NCI-H82 treated with DMSO at 0.1 percent for 48 hours (cell line): Measurements from ENCODE around the gene ARPC4.
"Not testable (repeated sequence)": the region's sequence is repeated elsewhere in the genome, so short reads cannot be mapped to it uniquely, and the experiment has no call there.

ENCODE experiments used
- DNase-seq: peaks from one replicate; lab custom pipeline; 2025; ENCODE audit not compliant: unreplicated experiment; lab: John Stamatoyannopoulos, UW

Gene ARPC4

DNA sequence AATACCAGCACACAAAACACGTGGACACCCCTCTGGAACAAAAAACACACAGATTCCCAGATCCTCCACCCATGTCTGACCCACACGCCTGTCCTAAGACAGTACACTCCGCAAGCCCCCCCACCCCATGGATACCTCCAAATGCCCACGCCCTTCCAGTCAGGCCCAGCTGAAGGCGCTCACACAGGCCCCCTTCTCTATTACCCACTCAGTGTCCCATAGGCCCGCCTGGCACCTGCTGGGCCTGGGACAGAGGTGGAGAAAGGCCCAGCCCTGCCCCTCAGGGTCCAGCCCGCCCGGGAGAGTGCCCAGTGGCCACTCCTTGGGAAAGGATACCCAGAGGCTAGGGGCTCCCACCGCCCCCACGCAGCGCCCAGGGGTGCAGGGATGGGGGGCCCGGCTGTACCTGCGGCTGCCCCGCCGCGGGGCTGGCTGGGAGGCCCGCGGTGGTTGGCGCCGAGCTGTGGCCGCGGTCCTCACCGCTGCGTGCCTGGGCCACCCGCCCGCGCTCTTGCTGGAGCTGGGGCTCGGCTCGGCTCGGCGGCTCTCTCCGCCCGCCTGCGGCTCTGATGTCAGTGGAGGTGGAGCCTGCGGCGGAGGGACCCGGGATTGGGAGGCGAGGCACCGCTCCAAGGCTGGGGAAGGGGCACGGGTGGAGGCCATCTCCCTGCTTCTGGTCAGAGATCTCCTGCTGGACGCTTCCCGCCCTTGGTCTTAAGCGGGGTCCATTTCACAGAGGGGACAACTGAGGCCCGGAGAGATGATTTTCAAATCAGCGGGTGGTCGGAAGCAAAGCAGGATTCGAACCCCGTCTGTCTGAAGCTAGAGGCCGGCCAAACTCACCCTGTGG, 23.2 kb upstream of the ARPC4 start, which contains the start of gene CAMK1:
Gene CAMK1, minus strand, starts transcription at position 522 of the 850 bp plus-strand sequence. CDS start 2,198 bp downstream, outside the sequence.
- DNase-seq: no peak

GRCh38 chr3:9770276-9770812, 22.5 kb upstream of the ARPC4 start:
- DNase-seq: no peak

DNA sequence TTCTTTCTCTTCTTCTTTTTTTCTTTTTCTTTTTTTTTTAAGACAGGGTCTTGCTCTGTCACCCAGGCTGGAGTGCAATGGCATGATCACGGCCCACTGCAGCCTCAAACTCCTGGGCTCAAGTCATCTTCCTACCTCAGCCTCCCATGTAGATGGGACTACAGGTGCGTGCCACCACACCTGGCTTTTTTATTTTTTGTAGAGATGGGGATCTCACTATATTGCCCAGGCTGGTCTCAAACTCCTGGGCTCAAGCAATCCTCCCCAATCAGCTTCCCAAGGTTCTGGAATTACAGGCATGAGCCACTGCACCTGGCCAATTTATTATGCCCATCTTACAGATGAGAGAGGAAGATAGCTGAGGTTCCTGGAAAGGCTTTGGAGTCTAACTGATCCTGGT, 21.9 kb upstream of the ARPC4 start:
- not testable (repeated sequence) for DNase-seq

- DNase-seq: no peak
These were observed 15.8 kb upstream of the ARPC4 start for GRCh38 chr3:9776896-9777693.

GRCh38 chr3:9777694-9778021, 15.2 kb upstream of the ARPC4 start:
- DNase-seq: no peak

GRCh38 chr3:9778143-9779074, 14.5 kb upstream of the ARPC4 start:
- no peak for DNase-seq

GRCh38 chr3:9779075-9779593, 13.7 kb upstream of the ARPC4 start:
- DNase-seq: no peak

- no peak for DNase-seq
These were observed 13.0 kb upstream of the ARPC4 start for GRCh38 chr3:9779721-9780457.

- no peak for DNase-seq
These were observed 12.4 kb upstream of the ARPC4 start for GRCh38 chr3:9780458-9780812.

DNA sequence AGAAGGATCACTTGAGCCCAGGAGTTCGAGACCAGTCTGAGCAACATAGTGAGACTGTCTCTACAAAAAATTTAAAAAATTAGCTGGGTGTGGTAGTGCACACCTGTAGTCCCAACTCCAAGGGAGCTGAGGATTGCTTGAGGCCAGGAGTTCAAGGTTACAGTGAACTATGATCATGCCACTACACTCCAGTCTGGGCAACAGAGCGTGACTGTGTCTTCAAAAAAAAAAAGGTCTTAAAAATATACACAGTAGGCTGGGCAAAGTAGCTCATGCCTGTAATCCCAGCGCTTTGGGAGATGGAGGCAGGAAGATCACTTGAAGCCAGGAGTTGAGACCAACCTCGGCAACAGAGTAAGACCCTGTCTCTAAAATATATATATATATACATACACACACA, 12.0 kb upstream of the ARPC4 start:
- no peak for DNase-seq

GRCh38 chr3:9781551-9781950, 11.3 kb upstream of the ARPC4 start:
- no peak for DNase-seq

GRCh38 chr3:9781978-9782603, 10.8 kb upstream of the ARPC4 start:
- DNase-seq: no peak

- DNase-seq: peak; percentile 0
These were observed 10.1 kb upstream of the ARPC4 start for GRCh38 chr3:9782770-9783169.

DNA sequence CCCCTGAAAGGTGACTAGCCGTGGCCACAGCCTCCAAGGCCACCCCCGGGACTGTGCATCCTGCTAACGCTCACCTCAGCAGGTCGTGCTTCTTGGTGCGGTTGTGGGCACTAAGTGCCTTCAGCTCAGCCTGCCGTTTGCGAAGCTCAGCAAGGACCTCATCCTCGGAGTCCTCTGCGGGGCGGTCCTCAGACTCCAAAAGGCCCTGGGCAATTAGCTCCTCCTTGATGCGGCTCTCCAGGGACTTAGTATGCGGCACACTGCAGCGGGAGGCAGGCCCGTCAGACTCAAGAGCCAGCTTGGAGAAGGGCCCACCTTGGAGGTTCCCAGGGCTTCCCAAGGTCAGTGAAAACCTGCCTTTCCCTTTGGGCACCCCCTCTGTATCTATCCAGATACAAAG, 8.9 kb upstream of the ARPC4 start:
- no peak for DNase-seq

GRCh38 chr3:9784965-9785364, 7.9 kb upstream of the ARPC4 start:
- DNase-seq: no peak

- DNase-seq: no peak
These were observed 7.3 kb upstream of the ARPC4 start for GRCh38 chr3:9785602-9786001.

DNA sequence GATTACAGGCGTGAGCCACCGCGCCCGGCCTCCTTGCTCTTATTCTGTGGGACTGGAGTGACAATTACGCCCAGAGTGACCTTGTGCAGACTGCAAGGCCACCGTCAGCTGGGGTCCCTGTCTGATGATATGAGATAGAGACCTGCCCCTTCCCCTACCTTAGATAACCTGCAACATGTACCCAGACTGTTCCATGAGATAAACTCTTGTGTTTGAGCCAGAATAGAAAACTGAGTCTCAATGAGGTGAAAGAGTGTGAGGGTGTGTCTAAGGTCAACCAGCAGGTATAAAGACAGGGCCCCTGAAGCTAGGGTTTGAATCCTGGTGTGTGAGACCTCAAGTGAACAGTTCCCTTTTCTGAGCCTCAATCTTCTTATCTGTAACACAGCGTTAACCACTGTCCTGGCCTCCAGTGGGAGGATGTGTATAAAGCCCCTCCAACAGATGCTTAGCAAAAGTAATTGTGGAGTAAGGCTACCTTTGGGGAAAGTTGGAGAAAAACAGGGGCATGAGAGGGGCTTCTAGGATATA, 6.6 kb upstream of the ARPC4 start:
- no peak for DNase-seq

GRCh38 chr3:9786825-9787669, 5.8 kb upstream of the ARPC4 start:
- DNase-seq: no peak
